ENCODE measurements around the gene COX6B2. TPM values are rescaled to one million over a fixed set of nuclear protein-coding genes. Genes with fewer than 3 reads are reported as not detected.

COX6B2 gene
- total RNA-seq, 1 donor = not detected

DNA sequence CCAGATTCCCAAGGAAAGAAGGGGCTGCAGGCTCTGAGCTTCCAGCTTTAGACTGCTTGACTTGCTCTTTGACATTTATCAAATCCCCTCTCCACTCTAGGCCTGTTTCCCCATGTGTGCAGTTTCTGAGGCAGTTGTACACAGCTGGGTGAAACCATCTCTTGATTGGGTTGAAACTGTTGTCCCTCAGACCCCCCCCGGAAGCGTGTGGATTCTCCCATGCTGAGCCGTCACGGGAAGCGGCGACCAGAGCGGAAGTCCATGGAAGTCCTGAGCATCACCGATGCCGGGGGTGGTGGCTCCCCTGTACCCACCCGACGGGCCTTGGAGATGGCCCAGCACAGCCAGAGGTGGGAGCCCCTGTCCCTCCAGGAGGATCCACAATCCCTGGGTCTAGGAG lies 51.0 kb downstream of the COX6B2 start:
- TF ChIP-seq, protein P1, sequence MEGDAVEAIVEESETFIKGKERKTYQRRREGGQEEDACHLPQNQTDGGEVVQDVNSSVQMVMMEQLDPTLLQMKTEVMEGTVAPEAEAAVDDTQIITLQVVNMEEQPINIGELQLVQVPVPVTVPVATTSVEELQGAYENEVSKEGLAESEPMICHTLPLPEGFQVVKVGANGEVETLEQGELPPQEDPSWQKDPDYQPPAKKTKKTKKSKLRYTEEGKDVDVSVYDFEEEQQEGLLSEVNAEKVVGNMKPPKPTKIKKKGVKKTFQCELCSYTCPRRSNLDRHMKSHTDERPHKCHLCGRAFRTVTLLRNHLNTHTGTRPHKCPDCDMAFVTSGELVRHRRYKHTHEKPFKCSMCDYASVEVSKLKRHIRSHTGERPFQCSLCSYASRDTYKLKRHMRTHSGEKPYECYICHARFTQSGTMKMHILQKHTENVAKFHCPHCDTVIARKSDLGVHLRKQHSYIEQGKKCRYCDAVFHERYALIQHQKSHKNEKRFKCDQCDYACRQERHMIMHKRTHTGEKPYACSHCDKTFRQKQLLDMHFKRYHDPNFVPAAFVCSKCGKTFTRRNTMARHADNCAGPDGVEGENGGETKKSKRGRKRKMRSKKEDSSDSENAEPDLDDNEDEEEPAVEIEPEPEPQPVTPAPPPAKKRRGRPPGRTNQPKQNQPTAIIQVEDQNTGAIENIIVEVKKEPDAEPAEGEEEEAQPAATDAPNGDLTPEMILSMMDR (IDR thresholded peaks at IDR 0.05; ENCODE audit: insufficient read depth, low read length) = no peak
- H3K4me3 ChIP-seq (ENCODE audit: low read depth, low read length) = no peak overlapping the region
- no peak for DNase-seq (ENCODE audit: low read depth)

DNA sequence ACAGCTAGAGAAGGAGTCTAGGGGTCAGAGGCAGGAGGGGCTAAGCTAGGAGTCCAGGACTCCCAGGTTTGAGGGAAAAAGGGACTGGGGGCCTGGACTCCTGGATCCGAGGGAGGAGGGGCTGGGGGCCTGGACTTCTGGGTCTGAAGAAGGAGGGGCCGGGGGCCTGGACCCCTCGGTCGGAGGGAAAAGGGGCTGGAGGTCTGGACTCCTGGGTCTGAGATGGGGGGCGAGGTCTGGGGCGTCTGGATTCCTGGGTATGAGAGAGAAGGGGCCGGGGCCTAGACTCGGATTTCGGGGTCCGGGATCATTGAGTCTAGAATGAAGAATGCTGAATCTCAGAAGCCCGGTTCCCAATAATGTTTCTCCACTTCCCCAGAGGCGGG lies 52.2 kb downstream of the COX6B2 start:
- TF ChIP-seq, protein P1 (IDR thresholded peaks at IDR 0.05; ENCODE audit: insufficient read depth, low read length) = no peak
- DNase-seq (ENCODE audit: low read depth) = no peak
- H3K4me3 ChIP-seq (ENCODE audit: low read depth, low read length) = no peak overlapping the region

DNA sequence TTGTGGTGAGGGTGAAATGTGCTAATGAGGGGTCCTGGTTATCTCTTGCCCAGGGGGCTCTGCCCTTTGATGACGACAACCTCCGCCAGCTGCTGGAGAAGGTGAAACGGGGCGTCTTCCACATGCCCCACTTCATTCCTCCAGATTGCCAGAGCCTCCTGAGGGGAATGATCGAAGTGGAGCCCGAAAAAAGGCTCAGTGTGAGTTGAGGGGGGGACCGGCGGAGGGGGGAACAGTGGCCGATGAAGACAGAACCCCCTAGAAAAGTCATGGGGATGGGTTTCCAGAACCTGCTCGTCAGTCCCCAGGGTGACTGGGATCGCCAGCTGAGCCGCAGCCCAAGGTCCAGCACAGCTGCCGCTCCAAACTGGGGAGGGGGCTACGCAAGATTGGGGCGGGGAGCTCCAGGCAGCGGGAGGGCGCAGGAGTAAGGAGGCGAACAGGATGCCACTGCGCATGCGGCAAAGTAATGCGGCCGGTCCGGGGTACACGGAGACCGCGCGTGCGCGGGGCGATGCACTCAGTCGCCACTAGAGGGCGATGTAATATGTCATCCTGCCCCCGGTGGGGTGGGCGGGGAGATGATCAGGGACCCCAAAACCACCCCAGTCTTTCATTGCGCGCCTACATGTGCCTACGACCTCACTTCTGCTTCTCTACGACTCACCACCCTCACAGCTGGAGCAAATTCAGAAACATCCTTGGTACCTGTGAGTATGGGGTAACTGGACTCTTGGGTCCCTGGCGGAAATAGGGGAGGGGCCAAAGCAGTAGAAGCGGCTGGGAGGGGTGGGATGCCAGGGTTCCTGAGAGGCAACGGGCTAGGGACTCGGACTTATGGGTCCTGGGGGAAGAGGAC lies 52.8 kb downstream of the COX6B2 start:
- H3K4me3 ChIP-seq (ENCODE audit: low read depth, low read length) = peak overlapping the region; percentile 55
- TF ChIP-seq, protein P1 (IDR thresholded peaks at IDR 0.05; ENCODE audit: insufficient read depth, low read length) = peak; percentile 88
- peak; percentile 75 for DNase-seq (ENCODE audit: low read depth)

DNA sequence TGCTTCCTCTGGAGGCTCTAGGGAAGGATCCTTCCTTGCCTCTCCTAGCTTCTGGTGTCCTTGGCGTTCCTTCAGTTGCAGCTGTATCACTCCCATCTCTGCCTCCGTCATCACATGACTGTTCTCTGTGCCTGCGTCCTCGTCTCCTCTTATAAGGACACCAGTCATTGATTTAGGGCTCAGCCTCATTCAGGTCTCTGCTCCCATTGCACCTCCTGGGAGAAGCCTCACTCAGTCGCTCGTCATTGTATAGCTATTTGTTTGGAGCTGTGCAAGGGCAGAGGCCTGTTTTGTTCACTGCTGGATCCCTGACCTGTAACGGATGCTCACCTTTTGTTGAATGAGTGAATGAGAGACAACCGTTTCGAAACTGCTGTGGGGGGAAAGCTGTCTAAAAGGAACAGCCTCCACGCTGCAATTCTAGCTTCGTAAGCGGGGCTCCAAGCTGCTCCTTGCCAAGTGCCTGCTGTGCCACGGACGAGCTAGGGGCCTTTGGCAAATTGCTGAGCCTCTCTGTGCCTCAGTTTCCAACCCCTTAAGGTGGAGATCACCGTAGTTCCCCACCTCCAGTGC lies 53.5 kb downstream of the COX6B2 start:
- H3K4me3 ChIP-seq (ENCODE audit: low read depth, low read length) = no peak overlapping the region
- DNase-seq (ENCODE audit: low read depth) = no peak
- TF ChIP-seq, protein P1 (IDR thresholded peaks at IDR 0.05; ENCODE audit: insufficient read depth, low read length) = no peak

DNA sequence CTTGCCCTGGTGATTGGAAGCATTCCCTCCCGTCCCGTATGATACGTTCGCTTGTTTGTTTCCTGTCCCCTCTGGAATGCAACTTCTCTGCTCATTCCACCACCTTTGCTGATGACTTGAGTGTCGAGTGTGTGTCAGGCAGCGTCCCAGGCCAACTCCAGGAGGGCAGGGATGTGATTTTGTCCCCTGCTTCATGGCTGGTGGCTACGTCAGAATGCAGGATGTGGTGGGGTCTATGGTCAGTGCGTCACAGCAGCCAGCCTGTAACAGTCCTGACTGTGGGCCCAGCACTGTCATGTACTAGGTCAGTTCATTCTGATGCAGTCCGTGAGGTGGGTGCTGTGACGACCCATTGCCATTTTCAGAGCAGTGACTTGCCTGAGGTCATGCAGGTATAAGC lies 54.5 kb downstream of the COX6B2 start:
- no peak overlapping the region for H3K4me3 ChIP-seq (ENCODE audit: low read depth, low read length)
- TF ChIP-seq, protein P1 (IDR thresholded peaks at IDR 0.05; ENCODE audit: insufficient read depth, low read length) = no peak
- DNase-seq (ENCODE audit: low read depth) = no peak

Other genes with a start within 250 kb of the COX6B2 start
- gene PPP1R12C, start 237.1 kb downstream of the COX6B2 start, total RNA-seq (ENCODE audit: low replicate concordance) = 46.3 and 75.2 TPM in 2 replicates
- 1.1 and 4.3 TPM in 2 replicates for gene TNNT1, start 205.5 kb downstream of the COX6B2 start, total RNA-seq (ENCODE audit: low replicate concordance)
- gene TNNI3, start 197.0 kb downstream of the COX6B2 start, total RNA-seq (ENCODE audit: low replicate concordance) = not detected in 2 replicates
- 0.33 and 1.5 TPM in 2 replicates for gene DNAAF3, start 188.1 kb downstream of the COX6B2 start, total RNA-seq (ENCODE audit: low replicate concordance)
- gene SYT5, start 174.4 kb downstream of the COX6B2 start, total RNA-seq (ENCODE audit: low replicate concordance) = 0.45 TPM in 1 of 2 replicates, not detected in the other
- gene PTPRH, start 145.2 kb downstream of the COX6B2 start, total RNA-seq (ENCODE audit: low replicate concordance) = 6.5 and 7.8 TPM in 2 replicates
- gene TMEM86B, start 126.0 kb downstream of the COX6B2 start, total RNA-seq (ENCODE audit: low replicate concordance) = 1.7 and 1.8 TPM in 2 replicates
- gene PPP6R1, start 95.7 kb downstream of the COX6B2 start, total RNA-seq (ENCODE audit: low replicate concordance) = 39.0 and 41.5 TPM in 2 replicates
- gene HSPBP1, start 74.6 kb downstream of the COX6B2 start, total RNA-seq (ENCODE audit: low replicate concordance) = 29.1 and 48.3 TPM in 2 replicates
- 5.2 and 9.0 TPM in 2 replicates for gene BRSK1, start 70.7 kb downstream of the COX6B2 start, total RNA-seq (ENCODE audit: low replicate concordance)
- not detected in 2 replicates for gene TMEM150B, start 29.4 kb downstream of the COX6B2 start, total RNA-seq (ENCODE audit: low replicate concordance)
- gene KMT5C, start 14.8 kb downstream of the COX6B2 start, total RNA-seq (ENCODE audit: low replicate concordance) = 6.7 and 22.2 TPM in 2 replicates
- gene GARIN5B, start 8.5 kb upstream of the COX6B2 start, total RNA-seq (ENCODE audit: low replicate concordance) = not detected in 2 replicates
- gene IL11, start 15.7 kb upstream of the COX6B2 start, total RNA-seq (ENCODE audit: low replicate concordance) = 1.6 and 2.2 TPM in 2 replicates
- gene TMEM190, start 22.1 kb upstream of the COX6B2 start, total RNA-seq (ENCODE audit: low replicate concordance) = not detected in 2 replicates
- gene TMEM238, start 29.6 kb upstream of the COX6B2 start, total RNA-seq (ENCODE audit: low replicate concordance) = not detected in 2 replicates
- gene RPL28, start 31.2 kb upstream of the COX6B2 start, total RNA-seq (ENCODE audit: low replicate concordance) = 88.6 and 829 TPM in 2 replicates
- gene UBE2S, start 53.1 kb upstream of the COX6B2 start, total RNA-seq (ENCODE audit: low replicate concordance) = 22.6 and 65.4 TPM in 2 replicates
- gene SHISA7, start 88.6 kb upstream of the COX6B2 start, total RNA-seq (ENCODE audit: low replicate concordance) = not detected in 2 replicates
- 24.4 and 41.3 TPM in 2 replicates for gene ISOC2, start 106.9 kb upstream of the COX6B2 start, total RNA-seq (ENCODE audit: low replicate concordance)
- not detected in 2 replicates for gene C19orf85, start 110.0 kb upstream of the COX6B2 start, total RNA-seq (ENCODE audit: low replicate concordance)
- 0.33 and 3.8 TPM in 2 replicates for gene ZNF628, start 121.9 kb upstream of the COX6B2 start, total RNA-seq (ENCODE audit: low replicate concordance)
- 8.3 and 17.5 TPM in 2 replicates for gene NAT14, start 130.5 kb upstream of the COX6B2 start, total RNA-seq (ENCODE audit: low replicate concordance)
- gene SSC5D, start 133.7 kb upstream of the COX6B2 start, total RNA-seq (ENCODE audit: low replicate concordance) = 10.7 and 18.7 TPM in 2 replicates
- not detected in 2 replicates for gene SBK2, start 182.4 kb upstream of the COX6B2 start, total RNA-seq (ENCODE audit: low replicate concordance)
- gene SBK3, start 190.8 kb upstream of the COX6B2 start, total RNA-seq (ENCODE audit: low replicate concordance) = 0.25 TPM in 1 of 2 replicates, not detected in the other
- gene ZNF579, start 226.1 kb upstream of the COX6B2 start, total RNA-seq (ENCODE audit: low replicate concordance) = 4.4 and 7.9 TPM in 2 replicates
- gene FIZ1, start 244.8 kb upstream of the COX6B2 start, total RNA-seq (ENCODE audit: low replicate concordance) = 3.5 and 4.7 TPM in 2 replicates
- gene ZNF524, start 245.6 kb upstream of the COX6B2 start, total RNA-seq (ENCODE audit: low replicate concordance) = 1.7 and 10.8 TPM in 2 replicates

Data from fibroblast of the aortic adventitia (primary cell).